T-helper 2 cell treated with Interferon-gamma antibody and Interleukin-4, amounts not matched to agents 5 μg/mL and 100 μg/mL, for 36 hours (primary cell): ENCODE measurements around the gene CXCL8.

ENCODE experiments used
- DNase-seq: peaks from one replicate; pipeline ENCODE4 v3.0.0; 2021; ENCODE audit warnings: low spot score
- H3K27ac Mint-ChIP-seq: one replicate; pipeline ENCODE4 v1.8.0; 2021; ENCODE audit warnings: mild to moderate bottlenecking, mixed read lengths
- H3K27me3 Mint-ChIP-seq: one replicate; pipeline ENCODE4 v1.8.0; 2021; ENCODE audit warnings: low read depth, mixed read lengths
- H3K36me3 Mint-ChIP-seq: one replicate; pipeline ENCODE4 v1.8.0; 2021; ENCODE audit warnings: low read depth, mixed read lengths
- H3K4me1 Mint-ChIP-seq: one replicate; pipeline ENCODE4 v1.8.0; 2021; ENCODE audit warnings: low read depth, mixed read lengths
- H3K4me3 Mint-ChIP-seq: one replicate; pipeline ENCODE4 v1.8.0; 2022; ENCODE audit warnings: mild to moderate bottlenecking, moderate library complexity, mixed read lengths
- H3K9me3 Mint-ChIP-seq: one replicate; pipeline ENCODE4 v1.8.0; 2021; ENCODE audit warnings: mixed read lengths

Gene CXCL8

DNA sequence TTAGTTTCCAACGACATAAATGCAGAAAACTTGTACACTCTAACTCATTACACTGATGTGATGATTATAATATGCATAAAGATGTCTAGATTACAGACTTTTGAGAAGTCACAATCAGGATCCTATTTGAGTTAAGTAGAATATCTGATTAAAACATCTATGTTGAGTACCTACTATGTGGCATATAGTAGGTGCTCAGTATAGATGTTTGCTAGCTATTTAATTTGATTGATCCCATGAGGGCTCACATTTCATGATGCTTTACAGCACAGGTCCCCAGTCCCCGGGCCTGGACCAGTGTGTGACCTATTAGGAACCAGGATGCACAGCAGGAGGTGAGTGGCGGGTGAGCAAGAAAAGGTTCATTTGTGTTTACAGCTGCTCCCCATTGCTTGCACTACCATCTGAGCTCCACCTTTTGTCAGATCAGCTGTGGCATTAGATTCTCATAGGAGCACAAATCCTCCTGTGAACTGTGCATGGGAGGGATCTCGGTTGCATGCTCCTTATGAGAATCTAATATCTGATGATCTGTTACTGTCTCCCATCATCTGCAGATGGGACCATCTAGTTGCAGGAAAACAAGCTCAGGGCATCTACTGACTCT lies 33.0 kb upstream of the CXCL8 start:
- DNase-seq = no peak
- Mint-ChIP-seq H3K27me3 (no peaks in the 10 kb centered on the region), H3K4me1 (peaks cover 25% of the 10 kb centered on the region), H3K4me3 (no peak overlapping the region), H3K36me3 (no peaks in the 10 kb centered on the region), H3K9me3 (no peaks in the 10 kb centered on the region), H3K27ac (no peak overlapping the region)

DNA sequence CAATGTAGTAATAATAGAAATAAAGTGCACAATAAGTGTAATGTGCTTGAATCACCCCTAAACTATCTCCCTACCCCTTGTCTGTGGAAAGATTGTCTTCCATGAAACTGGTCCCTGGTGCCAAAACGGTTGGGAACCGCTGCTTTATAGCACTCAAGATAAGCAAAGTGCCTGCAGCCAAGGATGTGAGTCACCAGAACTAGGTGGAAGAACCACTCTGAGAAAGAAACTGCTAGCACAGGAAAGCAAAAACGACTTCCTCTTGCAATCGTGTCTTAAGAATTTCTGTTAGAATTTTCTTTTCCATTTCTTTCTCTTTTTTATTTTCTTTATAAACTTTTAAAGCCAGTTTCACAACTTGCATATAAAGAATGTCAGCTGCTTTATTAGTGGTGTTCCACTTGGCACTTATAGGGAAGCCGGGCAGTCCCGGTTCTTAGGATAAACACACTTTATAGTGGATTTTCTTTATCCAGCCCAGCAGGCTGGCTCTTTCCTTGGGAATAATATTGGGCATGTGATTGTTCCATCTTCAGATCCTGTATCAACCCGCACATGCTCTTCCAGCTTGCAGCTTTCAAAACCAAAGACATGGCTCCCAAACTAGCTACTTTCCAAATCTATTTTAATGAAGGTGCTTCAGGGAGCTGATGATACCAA lies 32.3 kb upstream of the CXCL8 start:
- no peak for DNase-seq
- Mint-ChIP-seq H3K36me3 (no peaks in the 10 kb centered on the region), H3K27ac (peak overlapping the region; percentile 56), H3K9me3 (no peaks in the 10 kb centered on the region), H3K27me3 (no peaks in the 10 kb centered on the region), H3K4me3 (peak overlapping the region; percentile 36), H3K4me1 (peaks cover 25% of the 10 kb centered on the region)

DNA sequence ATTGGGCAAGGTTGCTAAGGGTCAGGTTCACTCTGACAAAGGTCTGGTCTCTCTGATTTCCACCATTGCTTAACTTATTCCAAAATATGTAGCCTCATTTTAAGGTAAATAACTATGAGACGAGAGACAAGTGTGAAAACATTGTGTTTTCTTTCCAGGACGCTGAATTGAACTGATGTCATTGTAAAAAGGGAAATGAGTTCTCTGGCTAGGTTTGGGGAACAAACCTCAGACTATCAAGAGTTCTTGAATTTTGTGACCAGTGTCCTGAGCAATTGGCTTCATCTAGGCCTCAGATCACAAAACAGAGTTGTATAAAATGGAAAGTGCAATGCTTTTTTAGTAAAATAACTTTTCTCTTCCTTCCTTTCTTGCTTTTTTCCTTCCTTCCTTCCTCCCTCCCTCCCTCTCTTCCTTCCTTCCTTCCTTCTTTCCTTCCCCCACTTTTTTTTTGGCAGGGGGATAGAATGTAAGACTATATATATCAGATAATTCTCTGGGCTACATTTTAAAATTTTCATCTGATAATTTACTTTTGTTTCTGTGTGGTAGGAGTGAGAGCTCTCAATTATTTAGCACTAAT lies 30.8 kb upstream of the CXCL8 start:
- Mint-ChIP-seq H3K27ac (no peak overlapping the region), H3K4me3 (no peak overlapping the region), H3K36me3 (no peaks in the 10 kb centered on the region), H3K4me1 (peaks cover 25% of the 10 kb centered on the region), H3K9me3 (no peaks in the 10 kb centered on the region), H3K27me3 (no peaks in the 10 kb centered on the region)
- no peak for DNase-seq

DNA sequence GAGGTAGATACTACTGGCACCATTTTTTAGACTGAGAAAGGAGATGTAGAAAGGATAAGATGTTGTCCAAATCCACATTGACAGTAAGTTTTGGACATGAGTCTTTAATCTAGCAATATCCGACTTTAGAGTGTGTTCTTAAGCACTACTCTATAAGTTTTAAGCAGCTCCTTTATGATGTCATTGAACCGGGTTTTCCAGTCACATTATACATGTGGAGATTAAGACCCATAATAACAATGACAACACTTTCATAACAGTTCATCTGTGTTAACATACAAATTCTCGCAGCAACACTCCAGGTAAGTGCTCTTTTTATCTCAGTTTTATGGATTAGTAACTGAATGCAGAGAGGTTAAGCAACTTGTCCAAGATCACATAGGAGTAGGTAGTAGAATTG lies 30.3 kb upstream of the CXCL8 start:
- Mint-ChIP-seq H3K27ac (no peak overlapping the region), H3K4me3 (no peak overlapping the region), H3K27me3 (no peaks in the 10 kb centered on the region), H3K4me1 (peaks cover 25% of the 10 kb centered on the region), H3K36me3 (no peaks in the 10 kb centered on the region), H3K9me3 (no peaks in the 10 kb centered on the region)
- no peak for DNase-seq

DNA sequence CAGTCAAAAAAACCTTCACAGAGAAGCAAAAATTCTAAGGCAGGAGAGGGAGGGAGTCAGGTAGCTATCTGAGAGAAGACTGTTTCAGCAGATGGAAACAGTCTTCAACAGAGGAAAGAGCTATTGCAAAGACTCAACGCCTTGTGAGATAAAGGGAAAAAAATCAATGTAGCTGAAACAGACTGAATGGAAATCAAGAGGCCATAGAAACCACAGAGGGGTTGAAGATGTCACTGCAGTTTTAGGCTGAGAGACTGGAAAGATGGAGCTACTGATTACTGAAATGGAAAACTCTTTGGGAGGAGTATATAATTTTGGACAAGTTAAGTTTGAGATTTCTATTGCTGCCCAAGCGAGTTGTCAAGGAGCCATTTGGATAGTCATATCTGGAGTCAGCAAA lies 28.4 kb upstream of the CXCL8 start:
- DNase-seq = no peak
- peaks cover 2% of the 10 kb centered on the region for H3K27me3 Mint-ChIP-seq
- no peak overlapping the region for H3K27ac Mint-ChIP-seq
- H3K9me3 Mint-ChIP-seq = no peaks in the 10 kb centered on the region
- no peak overlapping the region for H3K4me3 Mint-ChIP-seq
- H3K4me1 Mint-ChIP-seq = peaks cover 29% of the 10 kb centered on the region
- no peaks in the 10 kb centered on the region for H3K36me3 Mint-ChIP-seq

DNA sequence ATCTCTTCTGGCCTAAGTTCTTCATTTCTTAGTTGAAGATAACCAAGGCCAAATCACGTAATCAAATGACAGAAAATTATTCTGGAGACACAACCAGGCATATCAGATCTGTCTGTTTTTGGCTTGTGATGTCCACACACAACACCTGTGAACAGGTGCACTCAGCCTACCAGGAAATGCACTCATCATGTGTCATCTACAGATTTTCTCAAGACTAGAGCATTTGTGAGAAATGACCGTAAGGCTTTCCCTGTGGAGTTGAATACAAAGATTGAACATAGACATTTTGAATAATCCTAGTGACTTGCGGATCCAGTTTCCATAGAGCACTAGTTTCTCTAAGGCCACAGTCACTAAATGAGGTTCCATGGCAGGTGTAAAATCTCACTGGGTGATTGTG lies 26.7 kb upstream of the CXCL8 start:
- Mint-ChIP-seq H3K4me3 (no peak overlapping the region), H3K9me3 (no peaks in the 10 kb centered on the region), H3K36me3 (no peaks in the 10 kb centered on the region), H3K27ac (no peak overlapping the region), H3K27me3 (peaks cover 2% of the 10 kb centered on the region), H3K4me1 (peaks cover 25% of the 10 kb centered on the region)
- DNase-seq = no peak

DNA sequence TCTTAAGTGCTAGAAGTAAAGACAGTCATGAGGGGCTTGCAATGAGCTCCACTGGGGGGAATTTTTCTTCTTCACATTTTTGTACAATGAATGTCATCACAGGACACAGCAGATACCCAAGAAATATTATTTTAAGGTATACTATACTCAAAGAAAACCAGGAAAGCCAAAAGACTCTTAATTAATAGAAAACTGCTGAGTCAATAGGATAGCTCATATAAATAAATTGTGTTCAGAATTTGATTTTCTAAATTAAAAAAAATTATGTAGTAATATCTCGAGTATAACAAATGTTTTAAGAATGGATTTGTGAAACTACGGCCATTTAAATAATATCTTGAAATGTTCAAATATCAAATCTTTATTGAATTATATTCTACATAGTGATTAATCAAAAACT lies 25.7 kb upstream of the CXCL8 start:
- Mint-ChIP-seq H3K27ac (no peak overlapping the region), H3K9me3 (no peaks in the 10 kb centered on the region), H3K4me3 (no peak overlapping the region), H3K36me3 (no peaks in the 10 kb centered on the region), H3K27me3 (peaks cover 2% of the 10 kb centered on the region), H3K4me1 (peaks cover 30% of the 10 kb centered on the region)
- DNase-seq = no peak

DNA sequence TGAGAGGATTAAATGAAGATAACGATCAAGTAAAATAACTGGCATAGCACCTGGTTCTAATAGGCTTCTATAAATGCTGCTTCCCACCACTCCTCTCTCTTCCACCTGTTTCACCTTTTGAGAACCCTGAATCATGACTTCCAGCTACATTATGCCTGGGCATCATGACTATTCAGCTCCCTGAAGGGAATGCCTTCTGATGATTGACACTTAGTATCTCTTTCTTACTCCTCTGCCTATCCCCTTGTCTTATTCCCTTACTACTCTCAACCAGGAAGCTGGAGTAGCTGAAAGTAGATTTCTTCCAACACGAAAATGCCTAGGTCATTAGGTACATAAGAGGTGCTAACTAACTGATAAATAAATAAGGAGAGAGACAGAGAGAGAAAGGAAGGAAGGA lies 24.7 kb upstream of the CXCL8 start:
- Mint-ChIP-seq H3K4me1 (peaks cover 27% of the 10 kb centered on the region), H3K27ac (no peak overlapping the region), H3K27me3 (peaks cover 2% of the 10 kb centered on the region), H3K9me3 (no peaks in the 10 kb centered on the region), H3K4me3 (no peak overlapping the region), H3K36me3 (no peaks in the 10 kb centered on the region)
- no peak for DNase-seq

DNA sequence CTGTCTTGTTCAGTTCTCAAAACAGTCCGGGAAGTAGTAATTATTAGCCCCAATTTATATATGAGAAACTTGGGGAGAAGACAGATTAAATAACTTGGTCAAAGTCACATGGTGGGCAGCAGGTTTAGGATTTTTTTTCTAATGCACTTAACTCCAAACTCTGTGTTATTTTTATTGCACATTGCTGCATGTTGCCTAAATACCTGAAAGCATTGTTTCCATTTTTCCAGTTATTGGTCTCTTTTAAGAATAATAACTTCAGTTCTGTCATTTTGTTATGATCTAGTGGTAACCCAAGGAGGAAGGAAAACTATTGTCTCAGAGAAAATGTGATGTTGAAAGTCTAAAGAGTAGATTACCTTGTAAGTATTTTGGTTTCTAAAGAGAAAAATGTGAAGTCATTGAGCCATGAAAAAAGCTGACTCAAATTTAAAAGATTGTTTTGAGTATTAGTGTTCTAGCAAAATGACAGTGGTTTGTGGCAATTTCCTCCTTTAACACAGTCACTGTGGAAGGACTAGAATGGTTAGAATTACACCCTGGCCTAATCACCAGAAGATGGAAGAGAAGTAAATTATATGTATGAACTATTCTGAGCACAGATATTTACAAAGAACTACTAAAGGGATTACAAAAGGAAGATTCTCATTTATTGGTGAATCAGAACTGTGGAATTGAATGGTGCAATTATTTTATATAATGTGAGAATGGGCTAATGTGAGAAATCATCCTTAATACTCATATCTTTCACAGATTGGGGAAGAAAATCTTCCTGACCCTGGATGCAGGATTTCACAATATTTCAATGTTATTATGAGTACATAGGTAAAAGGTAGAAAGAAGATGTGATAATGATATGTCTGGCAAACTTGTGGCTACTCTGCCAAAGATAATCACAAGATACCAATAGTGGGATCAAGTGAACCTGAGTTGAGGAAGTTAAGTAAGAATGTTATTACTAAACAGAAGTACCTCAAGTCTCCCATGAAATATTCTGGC lies 21.7 kb upstream of the CXCL8 start:
- DNase-seq = no peak

DNA sequence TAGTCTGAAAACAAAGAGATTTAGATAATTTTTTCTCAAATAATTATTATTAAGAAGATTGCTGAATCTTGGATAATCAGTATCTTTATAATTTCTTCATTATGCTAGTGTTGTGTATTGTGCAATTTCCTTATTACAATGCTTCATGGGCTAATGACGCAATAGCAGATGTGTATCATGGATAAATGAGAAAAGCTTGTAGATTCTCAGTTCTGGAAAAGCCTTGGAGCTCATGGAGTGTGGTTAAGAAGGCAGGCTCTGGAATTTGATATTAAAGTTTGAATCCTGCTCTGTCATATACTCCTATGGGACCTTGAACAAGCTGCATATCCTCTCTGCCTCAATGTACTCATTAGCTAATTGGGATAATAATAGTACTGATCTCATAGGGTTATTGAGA lies 18.9 kb upstream of the CXCL8 start:
- H3K27me3 Mint-ChIP-seq = peaks cover 9% of the 10 kb centered on the region
- peaks cover 21% of the 10 kb centered on the region for H3K4me1 Mint-ChIP-seq
- no peaks in the 10 kb centered on the region for H3K36me3 Mint-ChIP-seq
- no peak overlapping the region for H3K27ac Mint-ChIP-seq
- no peaks in the 10 kb centered on the region for H3K9me3 Mint-ChIP-seq
- no peak for DNase-seq
- no peak overlapping the region for H3K4me3 Mint-ChIP-seq

More for the DNA sequence above, 21.7 kb upstream of the CXCL8 start:
- Mint-ChIP-seq H3K27ac (peak overlapping the region; percentile 33), H3K27me3 (peaks cover 9% of the 10 kb centered on the region), H3K4me3 (no peak overlapping the region), H3K4me1 (peaks cover 25% of the 10 kb centered on the region), H3K36me3 (no peaks in the 10 kb centered on the region), H3K9me3 (no peaks in the 10 kb centered on the region)

DNA sequence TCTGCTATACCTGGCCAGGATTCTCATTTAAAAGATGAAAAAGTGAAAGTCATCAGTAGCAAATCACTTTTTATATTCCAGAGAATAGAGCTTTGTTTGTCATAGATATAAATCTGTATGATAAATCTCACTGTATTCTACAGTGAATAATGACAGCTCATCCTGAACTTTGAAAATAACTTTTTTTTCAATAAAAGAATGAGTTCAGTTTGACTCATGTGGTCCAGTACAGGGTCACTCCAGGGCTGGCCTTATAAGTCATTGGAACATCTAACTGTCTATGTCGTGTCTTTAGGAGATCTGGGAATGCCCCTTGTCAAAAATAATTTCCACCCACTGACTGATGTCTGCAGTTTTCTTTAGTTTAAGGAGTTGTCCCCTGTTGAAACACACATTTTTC lies 18.5 kb upstream of the CXCL8 start:
- no peak overlapping the region for H3K4me3 Mint-ChIP-seq
- H3K9me3 Mint-ChIP-seq = no peaks in the 10 kb centered on the region
- H3K27ac Mint-ChIP-seq = no peak overlapping the region
- peaks cover 21% of the 10 kb centered on the region for H3K4me1 Mint-ChIP-seq
- DNase-seq = no peak
- H3K27me3 Mint-ChIP-seq = peaks cover 14% of the 10 kb centered on the region
- no peaks in the 10 kb centered on the region for H3K36me3 Mint-ChIP-seq

DNA sequence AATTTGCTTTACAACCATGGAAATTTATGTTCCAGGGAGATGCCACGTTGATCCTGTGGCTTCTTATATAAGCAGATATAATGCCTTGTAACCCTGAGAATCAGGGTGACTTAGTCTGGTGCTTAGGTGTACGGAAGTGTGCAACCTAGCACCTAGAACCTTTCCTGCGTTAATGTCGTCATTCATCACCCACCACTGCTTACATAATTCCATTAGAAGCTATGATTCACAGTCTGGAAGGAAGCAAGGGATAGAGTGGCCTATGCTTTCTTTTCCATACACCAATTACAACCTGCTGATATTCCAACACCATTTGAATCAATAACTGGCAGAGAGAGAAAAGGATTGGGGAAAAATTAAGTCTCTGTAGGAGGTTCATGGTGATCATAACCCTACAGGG lies 17.3 kb upstream of the CXCL8 start:
- no peak for DNase-seq
- no peaks in the 10 kb centered on the region for H3K9me3 Mint-ChIP-seq
- H3K27ac Mint-ChIP-seq = no peak overlapping the region
- peaks cover 19% of the 10 kb centered on the region for H3K4me1 Mint-ChIP-seq
- no peak overlapping the region for H3K4me3 Mint-ChIP-seq
- no peaks in the 10 kb centered on the region for H3K36me3 Mint-ChIP-seq
- H3K27me3 Mint-ChIP-seq = peaks cover 15% of the 10 kb centered on the region

DNA sequence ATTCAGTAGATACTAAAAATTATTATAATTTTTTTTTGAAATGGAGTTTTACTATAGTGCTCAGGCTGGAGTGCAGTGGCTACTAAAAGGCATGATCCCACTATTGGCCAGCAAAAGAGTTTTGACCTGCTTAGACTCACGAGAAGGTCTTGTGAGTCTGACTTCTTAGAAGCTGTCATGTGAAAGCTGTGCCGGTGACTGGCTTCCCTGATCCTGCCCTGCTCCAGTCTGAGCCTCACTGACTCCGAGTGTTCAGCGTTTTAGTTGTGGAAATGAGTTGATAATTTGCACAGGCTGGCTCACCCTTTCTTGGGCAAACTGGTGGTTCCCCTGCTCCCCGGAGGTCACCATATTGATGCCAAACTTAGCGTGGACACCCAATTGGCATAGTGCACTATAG lies 16.4 kb upstream of the CXCL8 start:
- no peak for DNase-seq
- Mint-ChIP-seq H3K4me1 (peaks cover 10% of the 10 kb centered on the region), H3K4me3 (no peak overlapping the region), H3K9me3 (no peaks in the 10 kb centered on the region), H3K36me3 (no peaks in the 10 kb centered on the region), H3K27ac (no peak overlapping the region), H3K27me3 (peaks cover 15% of the 10 kb centered on the region)

DNA sequence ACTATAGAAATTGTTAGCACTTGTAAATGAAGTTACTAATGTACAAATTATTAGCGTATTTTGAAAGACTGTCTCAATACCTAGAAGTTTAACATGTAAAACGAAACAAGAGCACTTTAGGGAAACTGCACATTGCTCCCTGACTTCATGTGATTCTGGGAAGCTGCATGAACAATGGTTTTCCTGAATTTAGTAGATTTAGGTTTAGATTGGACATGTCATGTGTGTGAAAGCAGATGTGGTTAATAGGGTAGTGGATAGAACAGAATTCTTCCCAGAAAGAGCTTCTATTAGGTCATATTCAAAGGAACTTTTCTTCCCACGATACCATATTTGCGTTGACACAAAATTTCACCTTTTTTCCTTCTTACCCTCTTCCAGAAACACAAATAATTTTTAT lies 14.9 kb upstream of the CXCL8 start:
- Mint-ChIP-seq H3K9me3 (no peaks in the 10 kb centered on the region), H3K27ac (no peak overlapping the region), H3K27me3 (peaks cover 15% of the 10 kb centered on the region), H3K4me3 (no peak overlapping the region), H3K4me1 (peaks cover 7% of the 10 kb centered on the region), H3K36me3 (no peaks in the 10 kb centered on the region)
- DNase-seq = no peak
